Activated CD4-positive, alpha-beta T cell treated with anti-CD3 and anti-CD28 coated beads, Interleukin-2, Interleukin-6, amounts not matched to agents 100 ng/mL and 50 ng/mL, durations not matched to agents 16 hours and 8 hours (primary cell): ENCODE measurements around the gene HTR3D.
"Not testable (repeated sequence)": the region's sequence is repeated elsewhere in the genome, so short reads cannot be mapped to it uniquely, and the experiment has no call there.

Source experiments
- DNase-seq: peaks from one replicate; pipeline ENCODE4 v3.0.0-alpha.2; 2020

HTR3D gene

DNA sequence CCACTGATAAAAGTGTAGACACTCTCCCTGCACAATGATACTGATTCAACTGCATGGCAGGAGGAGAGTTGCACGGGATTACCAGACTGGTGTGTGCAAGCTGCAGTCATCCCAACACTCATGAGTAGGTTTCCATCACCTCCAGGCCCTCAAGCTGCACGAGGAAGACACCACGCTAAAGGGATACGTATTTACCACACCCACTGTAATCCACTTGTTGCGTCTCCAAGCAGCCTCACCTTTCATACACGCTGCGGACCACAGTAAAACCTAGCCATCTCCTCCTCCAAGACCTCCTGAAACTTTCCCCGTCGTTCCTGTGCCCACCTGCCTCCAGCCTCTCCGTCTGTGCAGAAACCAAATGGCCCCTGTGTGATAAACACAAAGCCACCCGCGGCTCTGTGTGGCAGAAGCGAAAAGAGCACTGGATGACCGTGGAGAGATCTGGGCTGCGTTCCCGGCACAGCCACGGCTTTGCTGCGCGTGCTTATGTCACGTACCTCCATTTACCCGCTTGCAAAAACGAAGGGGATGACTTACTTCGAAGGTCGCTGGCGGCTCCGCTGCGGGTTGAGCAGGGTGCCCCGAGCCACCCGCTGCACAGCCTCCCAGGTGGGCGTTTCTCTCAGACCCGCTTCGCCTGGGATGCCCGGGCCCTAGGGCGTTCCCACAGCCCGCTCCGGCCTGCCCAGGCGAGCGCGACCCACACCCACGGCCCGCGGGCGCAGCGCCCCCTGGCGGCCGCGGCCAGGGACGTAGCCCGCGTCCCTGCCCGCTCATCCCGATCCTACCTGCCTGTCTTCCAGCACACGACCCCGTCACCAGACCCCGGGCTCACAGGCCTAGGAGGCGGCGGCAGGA lies 14.5 kb upstream of the HTR3D start:
- peak; percentile 73 for DNase-seq

DNA sequence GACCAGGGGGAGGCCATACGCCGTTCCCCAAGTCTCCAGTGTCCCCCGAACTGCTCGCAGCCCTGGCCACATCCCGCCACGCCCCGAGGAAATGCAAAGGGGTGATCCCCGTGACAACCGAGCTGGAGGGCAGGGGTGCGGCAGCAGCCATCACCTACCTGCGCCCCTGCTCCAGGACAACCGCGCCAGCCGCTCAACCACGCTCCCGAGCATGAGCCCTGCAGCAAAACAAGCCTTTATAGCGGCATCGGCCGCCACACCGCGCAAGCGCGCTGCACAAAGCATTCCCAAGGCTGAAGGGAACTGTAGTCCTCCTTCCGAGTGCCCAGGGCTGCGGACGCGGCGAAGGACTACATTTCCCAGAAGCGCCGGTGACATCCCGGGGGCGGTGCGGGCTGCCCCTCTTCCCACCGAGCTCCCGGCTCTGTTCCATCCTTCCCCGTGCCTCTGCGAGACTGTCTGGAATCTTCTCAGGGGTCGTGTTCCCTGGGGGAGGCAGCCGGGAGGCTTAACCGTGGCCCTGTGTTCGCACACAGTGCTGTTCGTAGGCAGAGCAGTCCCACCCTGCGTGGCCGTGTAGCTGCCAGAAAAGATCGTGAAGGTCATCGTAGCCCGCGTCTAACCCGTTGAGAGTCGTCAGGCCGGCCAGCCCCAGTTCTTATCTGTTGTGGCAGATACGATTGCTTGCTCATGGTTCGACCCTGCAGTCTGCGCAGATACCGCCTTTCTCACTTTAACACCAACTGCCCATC lies 13.7 kb upstream of the HTR3D start, which contains the start of gene ABCC5:
Gene ABCC5, minus strand, starts transcription at position 213 of the 752 bp plus-strand sequence. CDS start 3,492 bp downstream, outside the sequence.
- DNase-seq = peak; percentile 92

DNA sequence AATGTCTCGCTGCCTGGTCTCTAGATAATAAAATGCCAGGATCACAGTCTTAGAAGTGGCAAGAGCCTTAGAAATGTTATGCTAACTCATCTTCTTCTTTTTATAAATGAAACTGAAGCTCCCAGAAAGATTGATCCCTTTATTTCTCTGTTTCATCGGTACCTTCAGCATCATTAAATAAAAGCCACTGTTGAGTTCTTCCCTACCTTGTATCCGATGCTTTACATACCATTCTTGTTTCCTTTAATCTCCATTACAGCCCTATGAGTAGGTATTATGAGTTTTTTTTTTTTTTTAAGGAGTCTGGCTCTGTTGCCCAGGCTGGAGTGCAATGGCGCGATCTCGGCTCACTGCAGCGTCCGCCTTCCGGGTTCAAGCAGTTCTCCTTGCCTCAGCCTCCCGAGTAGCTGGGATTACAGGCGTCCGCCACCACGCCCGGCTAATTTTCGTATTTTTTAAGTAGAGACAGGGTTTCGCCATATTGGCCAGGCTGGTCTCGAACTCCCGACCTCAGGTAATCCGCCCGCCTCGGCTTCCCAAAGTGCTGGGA lies 13.0 kb upstream of the HTR3D start:
- no peak for DNase-seq

DNA sequence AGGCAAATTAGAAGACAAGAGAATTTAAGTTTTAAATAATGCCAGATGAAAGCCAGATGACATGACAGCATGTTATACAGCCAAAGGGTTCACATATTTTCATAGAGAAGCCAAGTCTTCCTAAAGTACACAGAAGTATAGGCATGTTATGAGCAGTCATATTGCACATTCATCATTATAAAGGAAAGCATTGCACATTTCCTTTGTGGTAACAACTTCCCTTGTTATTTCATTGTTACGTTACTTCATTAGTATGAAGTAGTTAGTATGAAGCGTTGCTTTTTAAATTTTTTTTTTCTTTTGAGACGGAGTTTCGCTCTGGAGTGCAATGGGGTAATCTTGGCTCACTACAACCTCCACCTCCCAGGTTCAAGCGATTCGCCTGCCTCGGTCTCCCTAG lies 9.2 kb upstream of the HTR3D start:
- DNase-seq = no peak

DNA sequence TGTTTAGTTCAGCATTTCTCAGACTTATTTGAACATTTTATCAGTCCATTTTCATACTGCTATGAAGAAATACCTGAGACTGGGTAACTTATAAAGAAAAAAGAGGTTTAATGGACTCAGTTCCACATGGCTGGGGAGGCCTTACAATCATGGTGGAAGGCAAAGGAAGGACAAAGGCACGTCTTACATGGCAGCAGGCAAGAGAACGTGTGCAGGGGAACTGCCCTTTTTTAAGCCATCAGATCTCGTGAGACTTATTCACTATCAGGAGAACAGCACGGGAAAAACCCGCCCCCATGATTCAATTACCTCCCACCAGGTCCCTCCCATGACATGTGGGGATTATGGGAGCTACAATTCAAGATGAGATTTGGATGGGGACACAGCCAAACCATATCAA lies 6.3 kb upstream of the HTR3D start:
- DNase-seq = not testable (repeated sequence)

DNA sequence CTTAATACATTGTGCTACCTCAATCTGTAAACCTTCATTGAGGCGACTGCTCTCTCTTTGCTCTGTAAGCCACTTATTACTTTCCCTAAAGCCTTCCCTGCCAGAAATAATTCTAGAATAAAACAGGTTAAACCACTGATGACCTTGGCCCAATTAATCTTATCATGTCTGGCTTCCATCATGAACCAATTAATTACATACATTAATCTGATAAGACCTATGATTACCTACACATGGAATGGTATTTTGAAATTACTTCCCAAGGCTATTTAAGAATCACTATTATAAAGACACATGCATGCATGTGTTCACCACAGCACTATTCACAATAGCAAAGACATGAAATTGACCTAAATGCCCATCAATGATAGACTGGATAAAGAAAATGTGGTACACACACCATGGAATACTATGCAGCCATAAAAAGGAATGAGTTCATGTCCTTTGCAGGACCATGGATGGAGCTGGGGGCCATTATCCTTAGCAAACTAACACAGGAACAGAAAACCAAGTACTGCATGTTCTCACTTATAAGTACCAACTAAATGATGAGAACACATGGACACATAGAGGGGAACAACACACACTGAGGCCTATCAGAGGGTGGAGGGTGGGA lies 3.2 kb upstream of the HTR3D start:
- not testable (repeated sequence) for DNase-seq

DNA sequence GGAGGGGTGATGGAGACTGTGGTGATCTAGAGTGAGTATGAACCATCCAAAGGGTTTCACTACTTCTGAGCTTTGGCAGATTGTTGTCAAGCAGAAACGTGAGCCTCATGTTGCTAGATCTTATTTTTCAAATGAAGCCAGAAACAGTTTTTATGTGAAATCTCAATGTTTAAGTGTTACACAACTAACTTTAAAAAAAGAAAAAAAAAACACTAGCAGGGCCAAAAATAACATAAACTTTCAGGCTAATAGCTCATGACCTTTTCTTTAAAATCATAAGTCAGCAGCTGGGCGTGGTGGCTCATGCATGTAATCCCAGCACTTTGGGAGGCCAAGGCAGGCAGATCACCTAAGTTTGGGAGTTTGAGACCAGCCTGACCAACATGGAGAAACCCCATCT lies 2.1 kb upstream of the HTR3D start:
- no peak for DNase-seq

DNA sequence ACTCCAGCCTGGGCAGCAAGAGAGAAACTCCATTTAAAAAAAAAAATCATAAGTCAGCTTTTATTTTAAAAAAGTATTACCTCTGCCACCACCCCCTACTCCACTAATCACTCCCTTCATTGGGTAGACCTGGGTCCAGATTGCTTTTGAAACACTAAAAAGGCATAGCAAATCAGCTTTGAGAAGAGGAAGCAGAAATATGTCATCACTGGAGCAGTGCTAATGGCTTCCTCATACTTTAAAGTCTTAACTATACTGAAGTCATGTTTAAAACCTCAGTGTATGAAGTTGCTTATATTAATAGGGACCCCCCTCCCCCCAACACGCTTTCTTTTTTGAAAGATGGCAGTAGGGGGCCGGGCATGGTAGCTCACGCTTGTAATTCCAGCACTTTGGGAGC lies 1.0 kb upstream of the HTR3D start:
- DNase-seq = no peak

DNA sequence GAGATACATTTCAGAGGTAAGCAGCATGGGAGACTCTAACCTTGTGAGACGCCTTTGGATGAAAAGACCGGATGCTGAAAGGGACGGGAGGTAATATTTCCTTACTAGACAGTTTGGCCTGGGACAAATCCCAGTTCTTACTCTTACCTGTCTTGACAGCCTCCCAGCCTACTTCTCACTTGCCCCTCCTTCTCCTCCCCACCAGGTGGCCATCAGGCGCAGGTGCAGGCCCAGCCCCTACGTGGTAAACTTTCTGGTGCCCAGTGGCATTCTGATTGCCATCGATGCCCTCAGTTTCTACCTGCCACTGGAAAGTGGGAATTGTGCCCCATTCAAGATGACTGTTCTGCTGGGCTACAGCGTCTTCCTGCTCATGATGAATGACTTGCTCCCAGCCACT lies 6.3 kb downstream of the HTR3D start:
- no peak for DNase-seq

DNA sequence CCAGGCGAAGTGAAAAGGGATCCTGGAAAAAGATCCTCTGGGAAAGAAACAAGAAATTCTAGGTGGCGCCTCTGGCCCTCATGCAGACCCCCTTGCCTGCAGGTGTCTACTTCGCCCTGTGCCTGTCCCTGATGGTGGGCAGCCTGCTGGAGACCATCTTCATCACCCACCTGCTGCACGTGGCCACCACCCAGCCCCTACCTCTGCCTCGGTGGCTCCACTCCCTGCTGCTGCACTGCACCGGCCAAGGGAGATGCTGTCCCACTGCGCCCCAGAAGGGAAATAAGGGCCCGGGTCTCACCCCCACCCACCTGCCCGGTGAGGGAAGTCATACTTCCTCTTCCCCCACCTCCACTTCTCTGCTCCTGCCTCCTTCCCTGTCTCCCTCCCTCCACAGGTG lies 6.8 kb downstream of the HTR3D start:
- not testable (repeated sequence) for DNase-seq

DNA sequence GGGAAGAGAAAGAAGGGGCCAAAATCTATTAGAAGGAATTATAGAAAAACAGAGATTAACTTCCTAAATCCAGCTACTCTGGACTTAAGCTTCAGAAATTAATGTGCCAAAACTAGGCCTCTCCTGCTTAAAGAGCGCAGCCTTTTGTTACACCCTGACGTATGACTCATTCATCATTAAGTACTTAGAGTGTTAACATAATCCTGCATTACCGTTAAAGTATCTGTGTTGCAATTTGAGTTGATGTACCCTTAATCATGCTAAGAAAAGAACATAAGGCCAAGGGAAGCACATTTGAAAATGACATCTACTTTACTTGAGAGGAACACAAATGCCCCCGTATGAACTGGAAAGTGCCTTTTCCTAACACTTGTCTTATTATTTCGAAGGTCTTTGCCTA lies 7.9 kb downstream of the HTR3D start:
- DNase-seq = no peak

DNA sequence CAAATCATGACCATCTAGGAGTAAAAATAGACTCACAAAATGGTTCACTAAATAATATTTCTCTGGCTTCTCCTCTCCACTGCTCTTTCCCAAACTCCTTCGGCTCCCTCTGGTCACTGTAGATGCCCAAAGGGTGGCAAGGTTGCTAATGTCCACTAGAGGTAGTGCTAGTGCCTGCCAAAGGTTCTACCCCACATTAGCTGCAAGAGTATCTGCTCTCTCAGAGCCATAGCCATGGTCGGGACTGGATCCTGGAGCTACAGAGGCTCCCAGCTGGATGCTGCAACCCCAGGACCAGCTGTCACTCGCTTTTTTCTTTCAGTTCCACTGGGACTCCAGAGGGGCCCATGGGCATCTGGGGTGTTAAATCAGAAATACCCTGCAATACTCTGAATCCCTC lies 8.5 kb downstream of the HTR3D start:
- no peak for DNase-seq

DNA sequence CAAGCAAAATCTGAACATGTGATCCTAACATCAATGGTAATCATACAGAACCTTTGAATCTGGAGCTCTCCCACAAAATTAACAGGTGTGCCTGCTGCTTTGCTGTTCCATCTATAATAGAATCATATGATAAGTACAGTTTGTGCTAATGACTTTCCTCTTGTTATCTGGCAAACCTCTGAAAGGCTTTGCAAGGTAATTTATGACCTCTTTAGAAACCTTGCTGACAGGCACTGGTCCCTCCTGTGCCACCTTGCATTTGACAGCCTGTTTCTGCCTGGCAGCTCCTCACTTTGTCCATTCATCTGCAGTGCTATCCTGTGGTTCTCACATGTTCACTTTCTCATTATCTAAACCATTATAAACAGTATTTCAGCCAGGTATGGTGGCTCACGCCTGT lies 11.1 kb downstream of the HTR3D start:
- no peak for DNase-seq

DNA sequence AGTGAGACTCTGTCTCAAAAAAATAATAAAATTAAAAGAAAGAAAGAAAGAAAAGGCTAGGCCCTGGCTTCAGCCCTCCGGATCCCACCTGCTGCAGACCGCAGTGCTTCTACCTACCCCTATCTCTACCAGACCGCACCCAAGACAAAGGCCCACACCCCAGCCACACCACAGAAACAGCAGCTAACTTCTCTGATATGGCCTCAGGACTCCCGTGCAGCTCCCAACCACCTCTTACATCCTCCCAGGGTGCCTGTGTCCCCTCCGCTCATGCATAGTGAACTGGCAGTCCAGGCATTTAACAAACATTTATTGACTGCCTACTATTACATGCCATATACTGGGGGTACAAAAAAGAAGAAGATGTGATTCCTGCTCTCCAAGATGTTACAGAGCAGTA lies 14.5 kb downstream of the HTR3D start:
- DNase-seq = no peak

DNA sequence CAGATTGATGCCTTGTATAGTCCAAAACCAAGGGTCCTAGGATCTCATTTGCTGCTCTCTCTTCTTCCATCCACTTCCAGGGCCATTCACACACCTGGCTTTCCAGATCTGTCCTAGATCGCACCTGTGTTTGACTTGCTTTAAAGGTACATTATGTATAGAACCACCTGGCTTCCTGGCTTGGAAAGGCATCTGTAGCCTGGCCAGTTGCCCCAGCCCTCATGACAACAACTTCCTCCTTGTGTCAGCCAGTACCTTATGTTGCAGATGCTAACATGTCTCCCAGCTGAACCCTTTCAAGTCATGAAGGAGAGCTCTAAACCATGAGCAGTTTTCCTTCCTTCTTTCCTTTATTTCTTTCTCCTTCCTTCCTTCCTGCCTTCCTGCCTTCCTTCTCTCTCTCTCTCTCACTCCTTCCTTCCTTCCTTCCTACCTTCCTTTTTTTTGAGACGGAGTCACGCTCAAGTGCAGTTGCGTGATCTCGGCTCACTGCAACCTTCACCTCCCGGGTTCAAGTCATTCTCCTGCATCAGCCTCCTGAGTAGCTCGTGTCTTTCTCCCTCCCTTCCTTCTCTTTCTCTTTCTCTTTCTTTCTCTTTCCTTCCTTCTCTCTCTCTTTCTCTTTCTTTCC lies 18.8 kb downstream of the HTR3D start:
- no peak for DNase-seq

DNA sequence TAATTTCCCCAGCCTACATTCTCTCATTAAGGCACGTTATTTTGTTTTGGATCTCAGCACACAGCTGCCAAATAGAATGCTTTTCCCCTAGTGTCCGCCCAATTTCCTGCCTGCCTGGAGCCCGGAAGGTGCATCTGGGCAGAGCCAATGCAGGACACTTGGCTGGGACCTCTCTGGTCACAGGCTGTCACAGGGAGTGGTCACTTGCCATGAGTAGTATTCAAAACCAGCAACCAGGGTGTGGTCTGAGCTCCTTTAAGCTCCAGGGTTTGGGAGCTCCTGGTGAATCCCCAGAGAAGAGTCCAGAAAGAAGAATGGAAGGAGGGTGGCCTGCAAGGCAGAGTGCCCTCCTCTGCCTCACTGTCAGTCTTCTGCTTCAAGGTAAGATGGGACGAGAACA lies 21.2 kb downstream of the HTR3D start, which contains the start of gene HTR3C:
Gene HTR3C, plus strand, starts transcription at position 281 of the 400 bp plus-strand sequence. Its CDS starts 34 bp downstream, at position 315.
- DNase-seq = no peak

DNA sequence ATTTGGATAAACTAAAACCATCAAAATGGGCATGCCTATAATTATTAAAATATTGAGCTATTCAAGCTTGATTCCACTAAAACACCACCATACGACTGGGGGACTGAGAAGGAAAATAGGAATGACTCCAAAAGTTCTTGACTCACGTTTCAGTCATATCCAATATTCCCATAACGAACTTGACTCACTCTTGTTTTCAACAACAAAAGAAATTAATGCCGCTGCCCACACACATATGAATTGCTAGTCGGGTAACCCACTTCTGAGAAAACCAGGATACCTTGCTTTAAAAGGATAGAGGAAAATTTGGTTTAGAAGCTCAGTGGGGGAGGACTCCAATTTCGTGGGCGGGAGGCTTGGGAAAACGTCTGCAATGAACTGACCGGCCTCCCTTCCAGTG lies 26.5 kb downstream of the HTR3D start:
- no peak for DNase-seq

DNA sequence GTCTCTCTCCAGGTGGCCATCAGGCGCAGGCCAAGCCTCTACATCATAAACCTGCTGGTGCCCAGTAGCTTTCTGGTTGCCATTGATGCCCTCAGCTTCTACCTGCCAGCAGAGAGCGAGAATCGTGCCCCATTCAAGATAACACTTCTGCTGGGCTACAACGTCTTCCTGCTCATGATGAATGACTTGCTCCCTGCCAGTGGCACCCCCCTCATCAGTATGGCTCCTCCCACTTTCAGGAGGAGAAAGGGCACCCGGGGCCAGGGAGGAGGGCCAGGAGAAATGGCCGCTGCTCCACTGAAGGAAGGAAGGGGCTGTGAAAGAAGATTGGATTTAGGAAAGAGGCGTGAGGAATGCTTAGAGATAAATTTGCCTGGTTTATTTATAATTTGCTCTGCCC lies 27.9 kb downstream of the HTR3D start:
- no peak for DNase-seq

DNA sequence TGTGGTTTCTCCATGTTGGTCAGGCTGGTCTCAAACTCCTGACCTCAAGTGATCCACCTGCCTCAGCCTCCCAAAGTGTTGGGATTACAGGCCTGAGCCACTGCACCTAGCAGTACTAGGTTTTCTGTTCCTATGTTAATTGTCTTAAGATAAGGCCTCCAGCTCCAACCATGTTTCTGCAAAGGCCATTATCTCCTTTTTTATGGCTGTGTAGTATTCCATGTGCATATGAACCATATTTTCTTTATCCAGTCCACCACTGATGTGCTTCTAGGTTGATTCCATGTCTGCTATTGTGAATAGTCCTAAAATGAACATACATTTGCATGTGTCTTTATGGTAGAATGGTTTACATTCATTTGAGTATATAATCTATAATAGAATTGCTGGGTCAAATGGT lies 31.1 kb downstream of the HTR3D start:
- DNase-seq = no peak

DNA sequence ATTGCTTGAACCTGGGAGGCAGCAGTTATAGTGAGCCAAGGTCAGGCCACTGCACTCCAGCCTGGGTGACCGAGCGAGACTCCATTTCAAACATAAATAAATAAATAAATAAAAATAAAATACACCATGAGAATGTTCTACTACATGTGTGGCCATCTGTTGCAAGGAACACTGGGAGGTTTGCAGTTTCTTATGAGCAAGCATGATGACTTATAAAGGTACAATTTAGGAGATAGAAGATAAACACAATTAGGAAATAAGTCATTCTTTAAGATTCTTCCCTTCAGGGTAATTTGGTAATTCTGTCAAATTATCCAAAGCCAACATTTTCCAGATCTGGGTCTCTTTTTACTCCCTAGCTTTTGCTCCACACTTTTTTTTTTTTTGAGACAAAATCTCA lies 34.7 kb downstream of the HTR3D start:
- DNase-seq = no peak

DNA sequence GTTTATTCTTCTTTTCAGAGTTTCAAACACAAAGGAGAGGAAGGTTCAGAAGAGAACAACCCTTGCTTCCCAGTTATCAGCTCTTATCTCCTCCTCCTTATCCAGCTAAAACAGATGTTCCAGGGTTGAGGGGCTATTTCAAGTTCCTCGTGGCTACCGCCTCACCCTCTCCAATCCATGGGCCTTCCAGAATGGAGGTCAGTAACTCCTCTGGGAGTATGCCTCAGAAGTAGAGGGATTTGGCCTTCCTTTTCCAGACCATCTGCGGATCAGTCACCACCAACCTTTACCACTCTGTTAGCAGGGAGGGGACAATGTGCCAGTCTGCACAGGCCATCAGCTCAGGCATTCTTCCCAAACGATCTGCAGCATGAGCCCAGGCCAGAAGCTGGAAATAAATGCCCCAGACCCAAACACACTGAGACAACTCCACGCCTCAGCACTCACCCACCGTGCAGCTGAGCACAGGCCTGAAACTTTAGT lies 36.1 kb downstream of the HTR3D start:
- no peak for DNase-seq

DNA sequence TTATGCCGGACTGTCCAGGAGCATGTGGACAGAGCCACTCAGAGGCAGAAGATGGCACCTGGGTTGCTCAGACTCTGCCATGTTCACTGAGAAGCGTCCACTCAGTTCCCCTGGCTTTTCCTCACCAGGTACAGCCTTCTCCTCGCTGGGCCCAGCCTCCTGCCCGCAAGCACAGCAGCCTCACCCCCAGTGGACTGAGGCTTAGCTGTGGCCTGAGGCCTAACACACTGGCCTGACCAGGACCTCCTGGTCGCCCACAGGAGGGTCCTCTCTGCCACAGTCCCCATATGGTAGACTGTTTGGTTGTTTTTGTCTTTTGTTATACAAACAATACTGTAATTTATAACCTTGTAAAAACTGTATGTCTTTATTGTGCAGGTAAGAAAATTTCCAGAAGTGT lies 36.8 kb downstream of the HTR3D start:
- no peak for DNase-seq

DNA sequence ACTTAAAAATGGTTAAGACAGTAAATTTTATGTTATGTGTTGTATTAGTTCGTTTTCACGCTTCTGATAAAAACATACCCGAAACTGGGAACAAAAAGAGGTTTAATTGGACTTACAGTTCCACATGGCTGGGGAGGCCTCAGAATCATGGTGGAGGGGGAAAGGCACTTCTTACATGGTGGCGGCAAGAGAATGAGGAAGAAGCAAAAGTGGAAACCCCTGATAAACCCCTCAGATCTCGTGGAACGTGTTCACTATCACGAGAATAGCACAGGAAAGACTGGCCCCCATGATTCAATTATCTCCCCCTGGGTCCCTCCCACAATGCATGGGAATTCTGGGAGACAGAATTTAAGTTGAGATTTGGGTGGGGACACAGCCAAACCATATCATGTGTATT lies 39.6 kb downstream of the HTR3D start:
- DNase-seq = not testable (repeated sequence)
